Endothelial cell of umbilical vein (primary cell): ENCODE results near the gene LTBP2. TPM values are rescaled to one million over a fixed set of nuclear protein-coding genes. Genes with fewer than 3 reads are reported as not detected.

Experiments
- BruUV-seq: library from RNA; stranded (reverse); fragments of 400-500 nt; replicated peaks from 2 replicates; lab custom pipeline; 2021; lab: Mats Ljungman, UMichigan
- CTCF ChIA-PET: fragments of 300-600, 350-600 bp; sonication (Branson Sonifier 250); formaldehyde crosslinking; loops from one replicate; lab custom pipeline; 2021; ENCODE audit warnings: antibody characterized with exemption, inconsistent platforms; lab: Charles Lee
- POLR2A ChIA-PET: fragments of 300-600, 350-600 bp; sonication (Branson Sonifier 250); formaldehyde crosslinking; loops from one replicate; lab custom pipeline; 2021; ENCODE audit warnings: antibody characterized with exemption, inconsistent platforms; lab: Charles Lee
- DNase-seq: peaks from one replicate; pipeline ENCODE4 v3.0.0-alpha.2; 2011; ENCODE audit warnings: low read depth, low spot score
- FAIRE-seq: peaks from 2 replicates; lab custom pipeline; 2011; peaks lifted over from hg19 to GRCh38; lab: Jason Lieb, UNC
- H2AFZ ChIP-seq: 2 replicates; pipeline ENCODE4 v1.6.0; 2012; ENCODE audit warnings: low read depth, low read length, control low read depth, inconsistent platforms
- H3K27ac ChIP-seq: 2 replicates; pipeline ENCODE4 v1.5.1; 2011; ENCODE audit warnings: low read depth, mild to moderate bottlenecking, control low read depth, low read length, moderate library complexity; ENCODE audit not compliant: insufficient read depth
- H3K27me3 ChIP-seq, 2 experiments: 2 replicates each; pipeline versions ENCODE4 v1.6.0 to v1.6.1; 2011; ENCODE audit warnings: low read length in 2 of 2, mixed read lengths in 1 of 2; ENCODE audit not compliant: control insufficient read depth in 2 of 2, insufficient read depth in 2 of 2
- H3K36me3 ChIP-seq, 2 experiments: 2 replicates in 1 of 2; 3 replicates in 1 of 2; pipeline ENCODE4 v1.5.1; 2011; ENCODE audit warnings: low read length in 2 of 2, mild to moderate bottlenecking in 1 of 2, moderate library complexity in 1 of 2; ENCODE audit not compliant: control insufficient read depth in 2 of 2, insufficient read depth in 2 of 2; ENCODE audit errors: extremely low read depth in 1 of 2
- H3K4me1 ChIP-seq: 3 replicates; pipeline ENCODE4 v1.5.1; 2011; ENCODE audit warnings: mild to moderate bottlenecking, low read length; ENCODE audit not compliant: control insufficient read depth, insufficient read depth; ENCODE audit errors: extremely low read depth
- H3K4me2 ChIP-seq: 2 replicates; pipeline ENCODE4 v1.6.1; 2011; ENCODE audit warnings: low read length, control low read depth, mixed read lengths; ENCODE audit not compliant: insufficient read depth
- H3K4me3 ChIP-seq, 3 experiments: fragments of 200-600 bp in 1 of 3; sonication (generic), shearing (Covaris generic) in 1 of 3; replicated peaks in 1 of 3; 2 replicates each; pipeline ENCODE4 v1.5.1; 2011 to 2016; ENCODE audit warnings: control low read depth in 3 of 3, low read length in 3 of 3, mild to moderate bottlenecking in 2 of 3, inconsistent platforms in 1 of 3, low read depth in 1 of 3, moderate library complexity in 1 of 3; ENCODE audit not compliant: insufficient read depth in 1 of 3
- H3K79me2 ChIP-seq: 2 replicates; pipeline ENCODE4 v1.6.0; 2012; ENCODE audit warnings: low read length, inconsistent platforms; ENCODE audit not compliant: control insufficient read depth, insufficient read depth
- H3K9ac ChIP-seq: replicated peaks from 2 replicates; pipeline ENCODE3; 2011; ENCODE audit warnings: low read length, control low read depth; ENCODE audit not compliant: insufficient read depth; ENCODE audit errors: extremely low read depth
- H3K9me1 ChIP-seq: replicated peaks from 3 replicates; pipeline ENCODE4 v1.6.0; 2011; ENCODE audit warnings: mild to moderate bottlenecking, low read length; ENCODE audit not compliant: control insufficient read depth, insufficient read depth; ENCODE audit errors: extremely low read depth
- H3K9me3 ChIP-seq: replicated peaks from 2 replicates; pipeline ENCODE4 v1.5.1; 2012; ENCODE audit warnings: low read length, inconsistent platforms; ENCODE audit not compliant: control insufficient read depth, insufficient read depth
- H4K20me1 ChIP-seq: replicated peaks from 2 replicates; pipeline ENCODE3; 2011; ENCODE audit warnings: mild to moderate bottlenecking, low read length; ENCODE audit not compliant: control insufficient read depth, insufficient read depth; ENCODE audit errors: extremely low read depth
- EZH2 ChIP-seq: IDR thresholded peaks from 2 replicates; pipeline ENCODE4 v1.6.1; 2012; ENCODE audit warnings: borderline replicate concordance, low read depth, mild to moderate bottlenecking, moderate library complexity, low read length, inconsistent platforms; ENCODE audit not compliant: severe bottlenecking
- FOS ChIP-seq: IDR thresholded peaks from 2 replicates; pipeline ENCODE4 v1.6.1; 2011; ENCODE audit warnings: mild to moderate bottlenecking, low read length, moderate library complexity, borderline replicate concordance; ENCODE audit not compliant: insufficient read depth
- GATA2 ChIP-seq: IDR thresholded peaks from 2 replicates; pipeline ENCODE4 v1.7.0; 2011; ENCODE audit warnings: low read depth, mild to moderate bottlenecking, moderate library complexity, mixed read lengths, low read length; ENCODE audit not compliant: insufficient read length, insufficient read depth
- JUN ChIP-seq: IDR thresholded peaks from 2 replicates; pipeline ENCODE4 v1.6.1; 2011; ENCODE audit warnings: borderline replicate concordance, low read depth; ENCODE audit not compliant: insufficient read length, insufficient read depth
- MYC ChIP-seq: IDR thresholded peaks from one replicate; pipeline ENCODE4 v1.6.1; 2011; ENCODE audit warnings: mild to moderate bottlenecking, low read depth, low read length
- POLR2A ChIP-seq: IDR thresholded peaks from 2 replicates; pipeline ENCODE4 v1.6.1; 2012; ENCODE audit warnings: low read depth, mild to moderate bottlenecking, control low read depth, low read length
- POLR2AphosphoS5 ChIP-seq: IDR thresholded peaks from 2 replicates; pipeline ENCODE4 v1.6.1; 2012; ENCODE audit warnings: low read depth, mild to moderate bottlenecking, control low read depth, low read length, moderate library complexity; ENCODE audit not compliant: insufficient read depth
- dilution Hi-C: fragments of 300-500 bp; cut with MboI; formaldehyde crosslinking; loops from one replicate; pipeline ENCODE4 v1.15.0; 2019; ENCODE audit warnings: low sequenced_read_pairs; ENCODE audit not compliant: extremely low pct_ligation_motif_present
- intact Hi-C: fragments of 100-400 bp; cut with micrococcal nuclease; formaldehyde crosslinking; loops from one replicate; pipeline ENCODE4 v1.10.0; 2022
- polyA plus RNA-seq, 4 experiments: library from polyadenylated mRNA; depleted of rRNA in 3 of 4; stranded (reverse) in 3 of 4; unstranded in 1 of 4; fragments of >200 nt; gene quantifications; 2 replicates each; pipeline versions ENCODE4 v1.2.1 to v1.2.3, GENCODE V29; 2011 to 2012; ENCODE audit warnings: missing spikeins in 1 of 4
- total RNA-seq: library from RNA; stranded (reverse); gene quantifications from 2 replicates; pipeline ENCODE4 v1.2.3, GENCODE V29; 2021
- TF ChIP-seq, protein P1 (sequence below): IDR thresholded peaks from 2 replicates; pipeline ENCODE4 v1.6.1; 2011; ENCODE audit not compliant: insufficient read depth, insufficient read length
- TF ChIP-seq, protein P2 (sequence below), 2 donors: IDR thresholded peaks; 1 replicate in 1 of 2; 2 replicates in 1 of 2; pipeline ENCODE4 v1.5.1; 2011; ENCODE audit warnings: low read length in 2 of 2, mild to moderate bottlenecking in 2 of 2, moderate library complexity in 2 of 2, control low read depth in 1 of 2, inconsistent platforms in 1 of 2, low read depth in 1 of 2; ENCODE audit not compliant: insufficient read depth in 1 of 2; ENCODE audit errors: extremely low read depth in 1 of 2

LTBP2 gene
- total and polyA plus RNA-seq, 2 donors (not counting 3 experiments of a cell fraction or from before 2014, with no cell fraction given): 209 to 268 TPM

GRCh38 chr14:74645244-74645643 lies 33.2 kb upstream of the LTBP2 start:
- H3K4me1 ChIP-seq: peaks cover 16% of the 10 kb centered on the region
- H3K27ac ChIP-seq: no peak overlapping the region
- H3K79me2 ChIP-seq: no peaks in the 10 kb centered on the region
- FAIRE-seq: no peak
- ChIA-PET POLR2A (interaction anchor here (1.1 kb wide), 1 partner anchor 25 kb away, joined by 3 read pairs; no protein-coding TSS in a partner anchor), CTCF (interaction anchor here (0.9 to 1.4 kb wide), 2 partner anchors 25 to 28 kb away, joined by 3 to 5 read pairs; no protein-coding TSS in a partner anchor)
- no peak overlapping the region for H3K4me2 ChIP-seq
- no peaks in the 10 kb centered on the region for H3K9me3 ChIP-seq
- TF ChIP-seq, protein P1, sequence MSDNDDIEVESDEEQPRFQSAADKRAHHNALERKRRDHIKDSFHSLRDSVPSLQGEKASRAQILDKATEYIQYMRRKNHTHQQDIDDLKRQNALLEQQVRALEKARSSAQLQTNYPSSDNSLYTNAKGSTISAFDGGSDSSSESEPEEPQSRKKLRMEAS: no peak
- TF ChIP-seq GATA2 (no peak), EZH2 (no peak), POLR2A (no peak), FOS (no peak), MYC (no peak), POLR2AphosphoS5 (no peak), JUN (no peak)
- TF ChIP-seq, protein P2, sequence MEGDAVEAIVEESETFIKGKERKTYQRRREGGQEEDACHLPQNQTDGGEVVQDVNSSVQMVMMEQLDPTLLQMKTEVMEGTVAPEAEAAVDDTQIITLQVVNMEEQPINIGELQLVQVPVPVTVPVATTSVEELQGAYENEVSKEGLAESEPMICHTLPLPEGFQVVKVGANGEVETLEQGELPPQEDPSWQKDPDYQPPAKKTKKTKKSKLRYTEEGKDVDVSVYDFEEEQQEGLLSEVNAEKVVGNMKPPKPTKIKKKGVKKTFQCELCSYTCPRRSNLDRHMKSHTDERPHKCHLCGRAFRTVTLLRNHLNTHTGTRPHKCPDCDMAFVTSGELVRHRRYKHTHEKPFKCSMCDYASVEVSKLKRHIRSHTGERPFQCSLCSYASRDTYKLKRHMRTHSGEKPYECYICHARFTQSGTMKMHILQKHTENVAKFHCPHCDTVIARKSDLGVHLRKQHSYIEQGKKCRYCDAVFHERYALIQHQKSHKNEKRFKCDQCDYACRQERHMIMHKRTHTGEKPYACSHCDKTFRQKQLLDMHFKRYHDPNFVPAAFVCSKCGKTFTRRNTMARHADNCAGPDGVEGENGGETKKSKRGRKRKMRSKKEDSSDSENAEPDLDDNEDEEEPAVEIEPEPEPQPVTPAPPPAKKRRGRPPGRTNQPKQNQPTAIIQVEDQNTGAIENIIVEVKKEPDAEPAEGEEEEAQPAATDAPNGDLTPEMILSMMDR (IDR thresholded peaks at IDR 0.05; ENCODE audit: extremely low read depth in 1 of 2, insufficient read depth in 1 of 2, low read depth in 1 of 2, low read length in 2 of 2): no peak
- no peaks in the 10 kb centered on the region for H3K36me3 ChIP-seq
- H3K9me1 ChIP-seq: no peaks in the 10 kb centered on the region
- no peak for DNase-seq
- H4K20me1 ChIP-seq: no peaks in the 10 kb centered on the region
- dilution Hi-C loops (no loop called here), intact Hi-C loops (no loop called here)
- no peak overlapping the region for H3K9ac ChIP-seq
- no peaks in the 10 kb centered on the region for H3K27me3 ChIP-seq
- BruUV-seq: no TSS peak
- H3K4me3 ChIP-seq: no peak overlapping the region
- no peak overlapping the region for H2AFZ ChIP-seq
